HG02610 (cell line): Measurements from ENCODE around the gene ANAPC2.

Experiments used
- ATAC-seq: cut with Tn5 transposase; IDR thresholded peaks from one replicate; pipeline ENCODE4 v1.9.1; 2021; ENCODE audit warnings: mild to moderate bottlenecking, moderate library complexity; ENCODE audit not compliant: unreplicated experiment

ANAPC2 gene

DNA sequence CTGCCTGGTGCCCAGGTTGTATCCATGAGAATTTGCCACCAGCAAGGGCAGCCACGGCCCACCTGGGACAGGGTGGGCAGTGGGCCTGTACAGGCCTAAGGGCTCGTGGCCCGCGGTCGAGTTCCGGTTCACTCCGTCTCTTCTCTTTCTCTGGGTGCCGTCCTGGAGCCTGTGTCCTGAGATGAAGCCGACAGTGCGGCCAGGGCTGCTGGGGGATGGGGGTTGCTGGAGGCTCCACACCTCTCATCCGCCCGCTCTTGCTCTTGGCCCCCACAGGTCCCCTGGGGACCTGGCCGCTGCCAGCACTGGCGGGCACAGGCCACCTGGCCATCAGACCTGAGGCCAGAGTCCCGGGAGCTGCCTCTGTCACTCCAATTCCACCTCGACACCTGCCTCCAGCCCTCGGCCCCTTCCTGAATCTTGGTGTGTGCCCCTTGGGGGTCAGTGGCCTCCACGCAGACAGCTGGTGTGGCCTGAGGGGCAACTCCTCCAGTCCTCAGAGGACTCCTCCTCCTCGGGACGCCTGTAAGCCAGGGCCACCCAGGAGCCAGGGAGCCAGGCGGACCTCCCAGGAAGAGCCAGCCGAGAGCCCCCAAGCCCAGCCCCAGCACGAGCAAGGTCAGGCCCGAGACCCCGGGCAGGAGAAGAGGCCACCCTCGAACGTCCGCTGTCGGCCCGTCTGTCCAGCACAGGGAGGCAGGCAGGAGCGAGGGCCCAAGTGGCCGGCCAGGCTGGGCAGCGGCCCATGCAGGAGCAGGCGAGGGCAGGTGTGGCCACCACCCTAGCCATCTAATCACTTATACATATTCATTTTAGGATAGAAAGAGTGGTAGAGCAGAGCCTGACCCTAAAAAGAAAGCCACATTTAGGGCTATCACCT is 23.8 kb downstream of the ANAPC2 start:
- no peak for ATAC-seq

DNA sequence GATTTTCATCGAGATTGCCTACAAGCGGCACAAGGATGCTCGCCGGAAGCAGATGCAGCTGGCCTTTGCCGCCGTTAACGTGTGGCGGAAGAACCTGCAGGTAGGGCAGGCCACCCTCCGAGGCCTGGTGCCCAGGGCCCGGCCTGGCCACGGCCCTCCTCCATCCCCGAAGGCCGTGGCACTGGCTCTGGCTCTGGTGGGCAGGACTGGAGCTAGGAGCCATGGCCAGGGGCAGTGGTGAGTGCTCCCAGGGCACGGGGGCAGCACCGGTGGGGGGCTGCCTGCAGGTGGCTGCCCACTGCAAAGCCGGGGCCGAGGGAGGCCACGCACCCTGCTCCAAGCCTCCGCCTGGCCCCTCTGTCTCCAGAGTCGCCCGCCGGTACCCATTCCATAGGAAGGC is 24.6 kb downstream of the ANAPC2 start:
- no peak for ATAC-seq

DNA sequence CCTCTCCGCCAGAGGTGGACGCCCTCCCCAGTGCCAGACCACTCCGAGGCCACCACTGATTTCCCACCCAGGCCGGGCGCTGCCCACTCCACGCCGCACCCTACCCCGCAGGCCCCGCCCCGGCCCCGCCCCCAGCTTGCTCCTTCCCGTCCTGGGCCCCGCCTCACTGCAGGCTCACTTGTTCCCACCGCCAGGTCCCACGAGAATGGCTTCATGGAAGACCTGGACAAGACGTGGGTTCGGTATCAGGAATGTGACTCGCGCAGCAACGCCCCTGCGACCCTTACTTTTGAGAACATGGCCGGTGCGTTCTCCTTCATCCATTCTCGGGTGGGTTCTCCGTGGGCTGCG is 25.0 kb downstream of the ANAPC2 start:
- no peak for ATAC-seq

DNA sequence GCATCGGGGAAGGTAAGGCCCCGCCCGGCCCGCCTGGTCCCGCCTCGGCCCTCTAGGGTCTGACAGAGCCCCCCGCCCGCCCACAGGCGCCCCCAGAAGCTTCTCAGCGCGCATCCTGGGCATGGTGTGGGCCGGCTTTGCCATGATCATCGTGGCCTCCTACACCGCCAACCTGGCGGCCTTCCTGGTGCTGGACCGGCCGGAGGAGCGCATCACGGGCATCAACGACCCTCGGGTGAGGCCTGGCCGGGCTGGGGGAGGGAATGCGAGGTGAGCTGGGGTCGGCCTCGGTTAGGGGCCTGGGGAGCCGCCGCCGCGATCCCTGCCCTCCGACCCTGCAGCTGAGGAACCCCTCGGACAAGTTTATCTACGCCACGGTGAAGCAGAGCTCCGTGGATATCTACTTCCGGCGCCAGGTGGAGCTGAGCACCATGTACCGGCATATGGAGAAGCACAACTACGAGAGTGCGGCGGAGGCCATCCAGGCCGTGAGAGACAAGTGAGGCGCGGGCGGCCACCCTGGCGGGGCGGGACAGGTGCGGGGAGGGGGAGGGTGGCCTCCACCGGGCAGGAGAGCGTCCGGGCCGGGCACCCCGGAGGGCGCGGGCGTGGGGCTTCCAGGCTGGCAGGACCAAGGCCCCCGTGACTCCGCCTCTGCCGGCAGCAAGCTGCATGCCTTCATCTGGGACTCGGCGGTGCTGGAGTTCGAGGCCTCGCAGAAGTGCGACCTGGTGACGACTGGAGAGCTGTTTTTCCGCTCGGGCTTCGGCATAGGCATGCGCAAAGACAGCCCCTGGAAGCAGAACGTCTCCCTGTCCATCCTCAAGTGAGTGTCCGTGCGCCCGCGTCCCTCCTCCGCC is 25.6 kb downstream of the ANAPC2 start:
- no peak for ATAC-seq

DNA sequence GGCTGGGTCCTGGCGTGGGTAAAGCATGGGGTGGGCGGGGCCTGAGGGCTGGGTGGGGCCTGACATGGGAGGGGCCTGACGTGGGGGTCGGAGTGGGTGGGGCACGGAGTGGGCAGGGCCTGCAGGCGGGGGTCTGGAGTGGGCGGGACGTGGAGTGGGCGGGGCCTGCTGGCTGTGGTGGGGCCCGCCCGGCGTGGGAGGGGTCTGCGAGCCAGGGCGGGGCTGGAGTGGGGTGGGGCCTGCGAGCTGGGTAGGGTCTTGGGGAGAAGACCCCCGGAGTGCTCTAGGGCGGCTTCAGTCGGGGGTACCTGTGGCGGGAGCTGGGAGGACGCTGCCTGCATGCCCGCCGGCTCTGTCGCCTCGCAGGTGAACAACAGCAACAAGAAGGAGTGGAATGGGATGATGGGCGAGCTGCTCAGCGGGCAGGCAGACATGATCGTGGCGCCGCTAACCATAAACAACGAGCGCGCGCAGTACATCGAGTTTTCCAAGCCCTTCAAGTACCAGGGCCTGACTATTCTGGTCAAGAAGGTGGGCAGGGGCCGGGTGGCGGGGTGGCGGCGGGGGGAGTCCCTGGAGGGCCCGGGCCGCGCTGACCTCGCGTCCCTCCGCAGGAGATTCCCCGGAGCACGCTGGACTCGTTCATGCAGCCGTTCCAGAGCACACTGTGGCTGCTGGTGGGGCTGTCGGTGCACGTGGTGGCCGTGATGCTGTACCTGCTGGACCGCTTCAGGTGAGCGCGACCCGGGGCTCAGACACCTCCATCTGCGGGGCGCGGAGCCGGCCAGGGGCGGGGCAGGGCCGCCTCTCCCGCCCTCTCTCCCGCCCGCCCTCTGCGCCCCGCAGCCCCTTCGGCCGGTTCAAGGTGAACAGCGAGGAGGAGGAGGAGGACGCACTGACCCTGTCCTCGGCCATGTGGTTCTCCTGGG is 26.5 kb downstream of the ANAPC2 start:
- ATAC-seq = no peak

DNA sequence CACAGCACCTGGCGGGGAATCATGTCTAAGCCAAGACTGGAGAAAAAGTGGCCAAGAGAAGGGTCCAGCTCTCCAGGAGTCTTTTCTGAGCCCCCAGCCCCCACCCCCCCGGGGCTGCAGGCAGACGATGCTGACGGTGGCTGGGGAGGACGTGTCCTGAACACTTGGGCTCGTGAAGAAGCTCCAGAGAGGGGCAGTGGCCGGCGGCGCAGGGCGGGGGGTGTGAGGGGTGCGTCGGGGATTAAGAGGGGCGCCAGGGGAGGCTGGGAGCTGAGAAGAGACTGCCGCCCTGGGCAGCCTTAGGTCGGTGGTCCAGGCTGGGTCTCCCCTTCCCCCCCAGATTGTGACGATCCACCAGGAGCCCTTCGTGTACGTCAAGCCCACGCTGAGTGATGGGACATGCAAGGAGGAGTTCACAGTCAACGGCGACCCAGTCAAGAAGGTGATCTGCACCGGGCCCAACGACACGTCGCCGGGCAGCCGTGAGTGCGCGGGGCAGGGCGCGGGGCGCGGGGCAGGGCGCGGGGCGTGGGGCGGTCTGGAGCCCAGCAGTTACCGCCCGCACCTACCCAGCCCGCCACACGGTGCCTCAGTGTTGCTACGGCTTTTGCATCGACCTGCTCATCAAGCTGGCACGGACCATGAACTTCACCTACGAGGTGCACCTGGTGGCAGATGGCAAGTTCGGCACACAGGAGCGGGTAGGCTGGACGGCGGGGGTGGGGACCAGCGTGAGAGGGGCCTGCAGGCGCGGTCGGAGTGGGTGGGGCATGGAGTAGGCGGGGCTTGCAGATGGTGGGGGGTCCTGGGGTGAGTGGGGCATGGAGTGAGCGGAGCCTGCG is 27.4 kb downstream of the ANAPC2 start:
- ATAC-seq = no peak

DNA sequence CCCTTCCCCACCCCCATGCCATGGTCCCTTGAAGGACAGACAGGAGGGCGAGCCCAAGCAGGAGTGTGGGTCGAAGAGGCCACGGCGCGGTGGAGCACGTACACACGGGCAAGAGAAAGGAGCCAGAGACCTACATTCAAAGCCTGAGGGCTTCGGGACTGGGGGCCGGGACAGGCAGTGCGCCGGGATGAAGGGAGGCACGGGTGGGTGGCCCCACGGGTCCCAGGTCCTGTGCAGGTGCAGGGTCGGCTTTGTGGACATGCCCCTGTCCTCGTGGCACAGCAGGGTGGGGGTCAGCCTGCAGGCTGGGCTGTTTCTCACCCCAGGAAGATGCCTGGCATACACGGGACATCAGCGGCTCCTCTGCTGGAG is 28.3 kb downstream of the ANAPC2 start:
- ATAC-seq = no peak

DNA sequence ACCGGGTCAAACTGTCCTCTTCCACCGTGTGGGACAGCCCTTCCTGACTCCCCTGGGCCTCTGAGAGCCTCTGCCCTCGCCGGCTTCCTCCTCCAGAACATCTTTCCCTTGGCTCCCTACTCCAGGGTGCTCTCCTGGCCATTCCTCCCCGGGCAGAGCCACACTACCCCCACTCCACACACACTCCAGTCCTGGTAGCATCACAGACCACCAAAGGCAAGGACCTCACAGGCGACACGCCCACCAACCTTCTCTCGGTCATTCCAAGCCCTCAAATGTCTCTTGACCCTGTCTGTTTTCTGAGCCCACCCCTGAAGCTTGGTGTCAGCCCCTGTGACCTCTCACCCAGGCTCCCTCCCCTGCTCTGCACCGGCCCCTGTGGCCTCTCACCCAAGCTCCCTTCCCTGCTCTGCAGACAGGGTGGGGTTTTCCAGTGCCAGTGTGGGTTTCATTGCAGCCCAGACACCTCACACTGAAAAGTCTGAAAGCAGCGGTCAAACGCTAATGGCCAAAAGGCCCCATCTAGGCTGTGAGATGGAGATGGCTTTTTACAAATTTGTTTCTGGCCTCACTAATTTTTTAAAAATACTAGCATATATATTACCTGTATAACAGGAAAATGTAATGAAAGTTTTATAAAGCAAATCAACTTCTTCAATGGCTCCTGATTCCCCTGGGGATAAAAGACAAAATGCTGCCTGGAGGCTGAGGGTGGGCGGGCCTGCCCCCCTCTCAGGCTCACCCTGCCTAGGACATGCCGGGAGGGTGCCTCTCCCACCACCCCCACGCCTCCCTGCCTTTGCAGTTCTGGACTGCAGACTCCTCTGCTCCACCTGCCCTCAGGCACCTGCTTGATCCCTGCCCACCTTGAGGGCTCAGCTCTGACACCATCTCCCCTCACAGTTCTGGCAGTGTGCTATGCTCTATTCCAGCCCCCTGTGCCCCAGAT is 29.0 kb downstream of the ANAPC2 start:
- no peak for ATAC-seq

DNA sequence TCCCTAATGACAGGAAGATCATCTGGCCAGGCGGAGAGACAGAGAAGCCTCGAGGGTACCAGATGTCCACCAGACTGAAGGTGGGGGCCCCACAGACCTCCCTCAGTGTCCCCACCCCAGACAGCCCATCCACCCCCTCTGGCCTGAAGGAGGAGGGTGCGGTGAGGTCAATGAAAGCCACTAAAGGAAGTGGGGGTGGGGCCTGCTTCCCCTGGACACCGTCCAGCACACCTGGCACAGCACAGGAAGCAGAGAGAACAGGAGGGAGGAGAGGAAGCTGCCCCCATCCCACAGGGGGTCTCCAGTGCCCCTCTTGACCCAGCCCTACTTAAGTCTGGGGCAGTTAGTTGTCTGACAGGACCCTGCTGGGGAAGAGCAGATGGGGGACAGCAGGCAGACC is 29.7 kb downstream of the ANAPC2 start:
- no peak for ATAC-seq

DNA sequence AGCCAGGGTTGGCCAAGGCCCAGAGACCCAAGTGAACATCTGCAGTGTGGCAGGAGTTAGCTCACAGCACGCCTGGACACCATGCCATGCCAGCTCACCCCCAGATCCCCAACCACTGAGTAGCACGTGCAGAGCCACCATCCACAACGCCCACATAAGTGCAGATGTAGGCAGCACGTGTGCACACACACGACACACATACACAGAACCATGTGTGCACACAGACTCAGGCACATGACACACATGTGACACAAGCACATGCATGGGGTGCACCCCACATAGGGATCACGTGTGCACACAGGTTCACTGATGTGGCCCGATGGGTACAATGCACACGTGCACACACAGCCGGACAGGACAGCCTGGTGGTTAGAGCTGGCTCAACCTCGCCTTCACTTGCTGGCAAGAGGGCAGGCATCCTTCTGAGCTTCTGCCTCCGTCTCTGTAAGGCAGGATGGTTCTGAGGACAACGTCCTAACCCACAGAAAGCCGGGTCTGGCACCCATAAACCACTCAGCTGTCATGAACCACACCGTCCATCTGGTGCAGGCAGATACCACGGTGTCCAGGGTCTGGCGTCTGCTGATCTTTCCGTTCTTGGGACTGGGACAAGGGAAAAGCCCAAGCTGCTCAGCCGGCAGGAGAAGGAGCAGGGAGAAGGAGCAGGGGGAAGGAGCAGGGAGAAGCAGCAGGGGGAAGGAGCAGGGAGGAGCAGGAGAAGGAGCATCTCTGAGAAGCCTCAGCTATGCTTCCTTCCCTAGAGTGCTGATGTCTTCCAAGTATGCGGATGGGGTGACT is 30.5 kb downstream of the ANAPC2 start:
- no peak for ATAC-seq

DNA sequence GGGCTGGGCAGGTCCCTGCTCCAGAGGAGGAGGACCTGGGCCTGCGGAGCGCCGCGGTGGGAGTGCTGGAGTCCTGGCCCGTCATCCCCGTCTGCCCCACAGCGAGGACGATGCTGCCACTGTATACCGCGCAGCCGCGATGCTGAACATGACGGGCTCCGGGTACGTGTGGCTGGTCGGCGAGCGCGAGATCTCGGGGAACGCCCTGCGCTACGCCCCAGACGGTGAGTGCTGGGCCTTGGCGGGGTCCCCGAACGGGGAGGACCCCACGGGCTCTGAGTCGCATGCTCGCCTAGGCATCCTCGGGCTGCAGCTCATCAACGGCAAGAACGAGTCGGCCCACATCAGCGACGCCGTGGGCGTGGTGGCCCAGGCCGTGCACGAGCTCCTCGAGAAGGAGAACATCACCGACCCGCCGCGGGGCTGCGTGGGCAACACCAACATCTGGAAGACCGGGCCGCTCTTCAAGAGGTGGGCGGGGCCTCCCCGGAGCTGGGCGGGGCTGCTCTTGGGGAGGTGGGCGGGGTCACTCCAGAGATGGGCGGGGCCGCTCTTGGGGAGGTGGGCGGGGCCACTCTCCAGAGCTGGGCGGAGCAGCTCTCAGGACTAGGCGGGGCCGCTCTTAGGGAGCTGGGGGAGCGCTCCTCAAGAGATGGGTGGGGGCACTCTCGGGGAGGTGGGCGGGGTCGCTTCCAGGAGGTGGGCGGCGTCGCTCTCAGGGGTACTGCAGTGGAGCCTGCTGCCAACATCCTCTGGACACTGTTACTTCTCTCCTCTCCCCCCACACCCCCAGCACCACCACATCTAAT is 31.6 kb downstream of the ANAPC2 start:
- ATAC-seq = no peak

DNA sequence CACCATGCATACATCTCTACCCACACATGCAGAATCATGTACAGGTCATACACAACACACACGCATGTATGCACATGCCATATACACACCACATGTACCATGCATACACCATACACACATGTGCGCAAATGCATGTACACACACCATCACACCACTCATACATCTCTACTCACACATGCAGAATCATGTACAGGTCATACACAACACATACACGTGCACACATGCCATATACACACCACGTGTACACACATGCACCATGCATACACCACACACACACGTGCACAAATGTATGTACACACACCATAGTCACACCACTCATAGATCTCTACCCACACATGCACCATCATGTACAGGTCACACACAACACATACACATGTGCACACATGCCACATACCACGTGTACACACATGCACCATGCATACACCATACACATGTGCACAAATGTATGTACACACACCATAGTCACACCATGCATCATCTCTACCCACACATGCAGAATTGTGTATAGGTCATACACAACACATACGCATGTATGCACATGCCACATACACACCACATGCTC is 35.4 kb downstream of the ANAPC2 start:
- ATAC-seq = no peak

DNA sequence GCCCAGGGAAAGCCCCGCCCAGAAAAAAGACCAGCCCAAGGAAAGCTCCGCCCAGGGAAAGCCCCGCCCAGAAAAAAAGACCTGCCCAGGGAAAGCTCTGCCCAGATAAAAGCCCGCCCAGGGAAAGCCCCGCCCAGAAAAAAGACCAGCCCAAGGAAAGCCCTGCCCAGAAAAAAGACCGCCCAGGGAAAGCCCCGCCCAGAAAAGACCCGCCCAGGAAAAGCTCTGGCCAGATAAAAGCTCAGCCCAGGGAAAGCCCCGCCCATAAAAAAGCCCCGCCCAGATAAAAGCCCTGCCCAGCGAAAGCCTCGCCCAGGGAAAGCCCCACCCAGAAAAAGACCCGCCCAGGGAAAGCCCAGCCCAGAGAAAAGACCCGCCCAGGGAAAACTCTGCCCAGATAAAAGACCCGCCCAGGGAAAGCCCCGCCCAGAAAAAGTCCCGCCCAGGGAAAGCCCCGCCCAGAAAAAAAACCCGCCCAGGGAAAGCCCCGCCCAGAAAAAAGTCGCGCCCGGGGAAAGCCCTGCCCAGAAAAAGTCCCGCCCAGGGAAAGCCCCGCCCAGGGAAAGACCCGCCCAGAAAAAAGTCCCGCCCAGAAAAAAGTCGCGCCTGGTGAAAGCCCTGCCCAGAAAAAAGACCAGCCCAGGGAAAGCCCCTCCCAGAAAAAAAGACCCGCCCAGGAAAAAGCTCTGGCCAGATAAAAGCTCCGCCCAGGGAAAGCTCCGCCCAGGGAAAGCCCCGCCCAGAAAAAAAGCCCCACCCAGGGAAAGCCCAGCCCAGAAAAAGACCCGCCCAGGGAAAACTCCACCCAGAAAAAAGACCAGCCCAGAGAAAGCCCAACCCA is 37.5 kb downstream of the ANAPC2 start:
- no peak for ATAC-seq

DNA sequence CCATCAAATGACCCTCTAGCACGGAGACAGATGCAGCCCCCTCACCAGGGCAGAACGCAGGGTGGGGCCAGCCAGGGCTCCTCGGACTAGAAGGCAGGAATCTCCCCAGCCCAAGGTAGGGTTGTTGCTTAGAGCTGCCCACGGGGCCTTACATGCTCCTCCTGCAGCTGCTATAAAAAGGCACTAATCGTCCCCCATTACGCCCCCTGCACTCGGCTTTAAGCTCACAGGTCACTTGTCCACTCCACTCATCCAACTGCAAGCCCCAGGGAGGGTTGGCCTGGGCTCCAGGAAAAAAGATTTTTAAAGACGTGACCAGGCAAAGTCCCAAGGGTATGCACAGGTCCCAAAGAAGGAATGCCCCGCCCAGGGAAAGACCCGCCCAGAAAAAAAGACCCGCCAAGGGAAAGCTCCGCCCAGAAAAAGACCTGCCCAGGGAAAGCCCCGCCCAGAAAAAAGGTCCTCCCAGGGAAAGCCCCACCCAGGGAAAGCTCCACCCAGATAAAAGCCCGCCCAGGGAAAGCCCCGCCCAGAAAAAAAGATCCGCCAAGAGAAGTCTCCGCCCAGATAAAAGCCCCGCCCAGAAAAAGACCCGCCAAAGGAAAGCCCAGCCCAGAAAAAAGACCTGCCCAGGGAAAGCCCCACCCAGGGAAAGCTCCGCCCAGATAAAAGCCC is 38.3 kb downstream of the ANAPC2 start:
- no peak for ATAC-seq

DNA sequence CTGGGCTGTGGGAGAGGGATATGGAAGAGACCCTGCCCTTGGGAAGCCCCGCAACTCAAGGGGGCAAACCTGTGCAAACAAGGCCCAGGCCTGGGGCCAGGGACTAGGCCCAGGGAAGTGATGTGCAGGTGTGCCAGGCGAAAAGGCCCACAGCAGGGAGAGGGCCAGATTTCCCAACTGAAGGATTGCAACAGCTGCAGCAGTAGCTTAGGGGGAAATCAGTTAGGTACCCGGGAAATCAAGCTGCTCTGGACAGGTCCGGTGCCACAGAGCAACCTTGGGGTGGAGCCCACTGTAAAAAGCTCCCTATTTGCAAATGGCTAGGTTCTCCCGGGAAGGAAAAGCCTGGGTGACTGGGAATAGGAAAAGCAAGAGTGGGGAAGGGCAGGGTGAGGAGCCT is 39.0 kb downstream of the ANAPC2 start:
- ATAC-seq = no peak

DNA sequence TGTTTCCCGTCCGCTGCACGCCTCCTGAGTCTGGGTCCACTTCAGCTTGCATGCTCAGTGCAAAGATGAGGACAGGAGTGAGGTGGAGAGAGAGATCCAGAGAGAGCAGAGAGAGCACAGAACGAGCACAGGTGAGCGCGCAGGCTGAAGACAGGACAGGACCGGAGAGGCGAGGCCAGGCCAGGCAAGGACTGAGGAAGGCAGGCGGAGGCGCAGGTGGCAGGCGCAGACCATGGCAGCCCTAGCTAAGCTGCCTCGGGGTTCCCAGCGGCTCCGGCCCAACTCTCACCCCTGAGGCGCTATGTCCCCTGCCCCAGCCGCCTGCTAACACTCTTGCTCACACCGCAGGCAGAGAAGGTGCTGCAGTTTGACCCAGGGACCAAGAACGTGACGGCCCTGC is 39.7 kb downstream of the ANAPC2 start:
- no peak for ATAC-seq
